Activated CD8-positive, alpha-beta memory T cell treated with anti-CD3 and anti-CD28 coated beads, Interleukin-2, amount 50 U/mL, for 4 hours (primary cell): ENCODE data around the gene CNTNAP5.

Experiments used
- DNase-seq: peaks from one replicate; pipeline ENCODE4 v3.0.0-alpha.2; 2020

Gene CNTNAP5

DNA sequence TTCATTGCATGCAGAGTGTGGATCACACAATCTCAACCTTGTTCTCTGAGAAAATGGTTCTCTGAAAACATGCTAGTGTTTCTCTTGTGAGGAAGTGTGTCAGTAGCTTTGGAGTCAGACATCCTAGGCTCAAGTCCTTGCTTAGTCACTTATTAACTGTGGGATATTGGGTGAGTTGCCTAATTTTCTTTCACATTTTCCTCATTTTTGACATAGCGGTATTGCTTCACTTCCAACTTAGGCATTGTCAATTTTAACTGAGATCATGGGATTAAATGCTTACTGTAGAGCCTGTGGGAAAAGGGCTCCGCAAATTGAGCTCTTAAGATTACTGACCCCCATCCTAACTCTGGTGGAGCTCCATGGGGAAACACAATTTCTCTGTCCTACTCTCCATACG, 622.2 kb downstream of the CNTNAP5 start:
- DNase-seq, result no peak

DNA sequence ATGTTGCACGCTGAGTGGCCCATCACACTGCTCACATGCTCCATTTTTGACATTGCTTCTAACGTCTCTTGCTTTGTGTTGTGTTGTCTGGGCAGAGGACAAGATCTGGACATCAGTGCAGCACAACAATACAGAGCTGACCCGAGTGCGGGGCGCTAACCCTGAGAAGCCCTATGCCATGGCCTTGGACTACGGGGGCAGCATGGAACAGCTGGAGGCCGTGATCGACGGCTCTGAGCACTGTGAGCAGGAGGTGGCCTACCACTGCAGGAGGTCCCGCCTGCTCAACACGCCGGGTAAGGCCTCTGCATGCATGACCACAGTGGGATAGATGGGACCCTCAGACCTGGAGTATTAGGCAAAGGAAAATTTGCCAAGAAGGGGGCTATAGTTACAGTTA, 622.6 kb downstream of the CNTNAP5 start:
- DNase-seq, result no peak

DNA sequence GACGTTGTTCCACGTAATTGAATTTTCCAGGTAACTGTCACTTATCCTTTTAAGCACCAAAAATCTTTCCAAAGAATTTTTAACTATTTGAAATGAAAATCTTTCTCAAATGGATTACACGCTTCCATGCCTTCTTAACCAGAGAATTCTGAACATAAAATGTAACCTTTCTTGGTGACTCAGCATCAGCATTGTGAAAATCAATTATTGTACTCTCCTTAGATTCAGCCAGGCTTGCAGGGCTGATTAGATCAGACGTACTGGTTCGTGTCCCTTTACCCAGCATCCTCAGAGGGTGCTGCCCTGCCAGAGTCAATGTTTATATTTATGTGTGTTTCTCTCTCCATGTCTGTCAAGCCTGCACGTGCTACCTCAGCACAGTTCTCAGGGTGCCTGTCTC, 623.9 kb downstream of the CNTNAP5 start:
- DNase-seq, result no peak

DNA sequence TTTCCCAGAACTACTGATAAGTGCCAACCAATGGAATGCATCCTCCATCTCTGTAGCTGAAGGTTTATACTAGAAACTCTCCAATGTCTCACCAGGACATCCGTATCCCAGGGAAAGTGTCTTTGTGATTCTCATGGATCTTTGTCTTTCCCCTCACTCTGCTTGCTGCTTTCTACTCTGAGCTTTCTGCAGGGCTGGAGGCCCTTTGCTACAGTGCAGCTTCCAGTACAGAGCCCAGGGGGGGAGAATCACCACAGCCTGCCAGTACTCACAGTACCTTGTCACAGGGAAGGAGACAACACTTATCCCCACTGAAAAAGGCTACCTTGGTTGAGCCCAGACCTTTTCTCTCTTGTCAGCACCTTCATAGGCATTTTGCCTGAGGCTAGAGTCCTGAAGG, 627.0 kb downstream of the CNTNAP5 start:
- DNase-seq, result no peak

DNA sequence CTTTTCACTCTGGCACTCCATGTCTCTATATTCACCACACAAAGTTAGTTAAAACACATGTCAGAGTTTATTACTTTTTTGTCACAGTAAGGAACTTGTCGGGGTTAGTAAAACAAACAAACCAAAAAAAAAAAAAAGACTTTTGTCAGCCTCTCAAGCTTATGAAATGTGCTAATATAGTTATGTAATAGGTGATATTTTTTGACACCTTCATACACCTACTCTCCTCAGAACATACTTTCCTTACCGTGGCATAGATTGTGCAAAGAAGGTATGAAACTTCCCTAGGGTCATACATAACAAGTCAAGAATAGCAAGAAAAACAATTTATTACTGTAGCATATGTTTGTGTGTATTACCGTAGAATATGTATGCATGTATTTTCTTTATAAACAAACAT, 633.3 kb downstream of the CNTNAP5 start:
- DNase-seq, result no peak

DNA sequence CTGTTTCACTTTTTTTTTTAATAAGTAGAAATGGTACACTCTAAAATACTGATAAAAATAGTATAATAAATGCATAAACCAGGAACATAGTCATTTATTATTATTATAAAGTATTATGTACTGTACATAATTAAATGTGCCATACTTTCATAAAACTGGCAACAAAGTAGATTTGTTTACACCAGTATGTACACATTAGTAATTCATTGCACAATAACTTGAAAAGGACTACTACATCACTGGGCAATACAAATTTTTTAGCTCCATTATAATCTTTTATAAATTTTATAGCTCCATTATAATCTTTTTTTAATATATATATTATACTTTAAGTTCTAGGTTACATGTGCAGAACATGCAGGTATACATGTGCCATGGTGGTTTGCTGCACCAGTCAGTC, 636.5 kb downstream of the CNTNAP5 start:
- DNase-seq, result no peak

DNA sequence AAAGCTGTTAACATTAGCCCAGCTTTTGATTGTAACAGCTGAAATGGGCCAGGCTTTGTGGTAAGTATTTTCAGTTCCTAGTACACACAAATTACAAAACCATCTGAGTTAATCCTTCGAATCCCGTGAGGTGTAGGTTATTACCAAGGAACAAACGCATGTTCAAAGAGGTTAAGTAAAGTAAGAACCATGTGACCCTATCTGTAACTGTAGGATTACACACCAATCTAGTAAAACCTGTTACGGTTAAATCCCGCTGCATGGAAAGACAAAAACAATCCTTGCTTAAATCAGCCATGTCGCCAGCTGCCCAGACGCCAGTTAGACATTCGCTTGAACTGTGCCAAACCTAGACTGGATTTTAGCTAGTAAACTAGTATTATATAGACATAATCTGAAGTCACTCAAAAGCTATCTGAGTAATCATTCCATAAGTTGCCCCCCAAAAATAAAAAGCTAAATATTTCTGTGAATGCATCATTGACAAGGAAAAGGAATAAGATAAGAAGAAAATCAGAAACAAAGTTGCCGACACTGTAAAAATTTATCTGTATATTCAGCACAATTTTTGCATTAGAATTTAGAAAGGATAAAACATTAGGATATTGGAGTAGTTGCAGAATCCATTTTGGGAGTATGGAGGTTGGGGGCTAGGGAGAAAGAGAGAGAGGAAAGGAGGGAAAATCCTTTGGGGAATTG, 638.0 kb downstream of the CNTNAP5 start:
- no peak for DNase-seq

DNA sequence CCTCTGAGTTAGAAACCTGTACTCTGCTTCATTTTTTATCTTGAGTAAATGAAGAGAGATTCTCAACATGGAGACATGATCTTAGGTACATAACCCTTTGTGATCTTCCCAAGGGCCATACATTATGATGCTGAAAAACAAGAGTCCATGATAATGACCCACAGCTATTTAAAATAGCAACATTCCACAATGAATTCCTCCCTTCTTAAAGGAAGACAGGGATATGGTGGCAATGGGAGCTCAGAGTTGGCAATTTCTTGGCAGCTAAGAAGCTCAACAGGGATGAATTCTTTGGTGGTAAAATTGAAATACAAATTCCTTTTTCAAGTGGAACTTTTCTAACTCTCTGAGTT, 638.5 kb downstream of the CNTNAP5 start:
- no peak for DNase-seq

DNA sequence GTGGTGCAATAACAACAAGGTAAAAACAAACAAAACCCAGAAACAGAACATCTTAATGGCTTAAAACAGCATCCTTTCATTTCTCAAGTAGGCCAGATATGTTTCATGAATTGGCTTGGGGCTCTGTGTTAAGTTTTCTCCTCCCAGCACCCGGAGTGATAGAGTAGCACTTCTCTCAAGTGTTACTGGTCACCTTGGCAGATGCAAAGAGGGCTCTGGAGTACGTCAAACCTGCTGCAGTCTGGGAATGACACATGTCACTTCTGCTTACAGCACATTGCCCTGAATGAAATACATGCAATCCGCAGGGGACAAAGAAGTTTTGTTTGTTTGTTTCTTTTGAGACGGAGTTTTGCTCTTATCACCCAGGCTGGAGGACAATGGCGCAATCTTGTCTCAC, 639.3 kb downstream of the CNTNAP5 start:
- DNase-seq, result no peak

DNA sequence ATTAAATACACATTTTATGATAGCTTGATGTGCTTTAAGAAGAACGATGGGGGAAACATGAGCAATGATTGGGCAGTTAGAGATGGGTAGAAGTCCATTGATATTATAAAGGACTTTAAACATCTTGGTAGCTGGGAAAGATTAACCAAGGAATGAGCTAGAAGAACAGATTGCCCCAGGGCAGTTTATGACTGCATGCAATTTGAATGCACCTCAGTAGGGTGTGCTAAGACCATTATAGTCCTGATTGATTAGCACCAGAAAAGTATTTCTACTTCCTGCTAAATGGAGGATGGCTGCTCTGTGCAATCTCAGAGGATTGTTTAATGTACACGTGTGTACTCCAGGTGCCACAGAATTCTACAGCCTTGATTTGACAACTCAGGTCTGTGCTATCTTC, 641.9 kb downstream of the CNTNAP5 start:
- no peak for DNase-seq

DNA sequence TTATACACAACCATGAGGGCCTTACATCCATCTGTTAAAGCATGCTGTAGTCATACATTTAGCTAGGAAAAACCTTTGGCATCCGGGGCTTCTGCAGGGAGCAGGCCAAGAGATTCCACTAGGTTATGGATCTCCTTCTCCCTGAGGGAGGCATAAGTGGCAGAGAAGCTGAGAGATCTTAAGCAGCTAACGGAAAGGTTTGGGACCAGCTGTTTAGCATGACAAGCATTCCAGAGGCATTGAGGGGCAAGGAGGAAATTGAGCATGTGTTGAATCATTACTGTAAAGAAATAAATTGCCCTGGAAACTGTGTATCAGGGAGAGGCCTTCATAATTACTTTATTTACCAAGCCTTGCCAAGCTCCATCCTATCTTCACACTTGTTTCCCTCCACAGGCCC, 643.1 kb downstream of the CNTNAP5 start:
- DNase-seq, result no peak

DNA sequence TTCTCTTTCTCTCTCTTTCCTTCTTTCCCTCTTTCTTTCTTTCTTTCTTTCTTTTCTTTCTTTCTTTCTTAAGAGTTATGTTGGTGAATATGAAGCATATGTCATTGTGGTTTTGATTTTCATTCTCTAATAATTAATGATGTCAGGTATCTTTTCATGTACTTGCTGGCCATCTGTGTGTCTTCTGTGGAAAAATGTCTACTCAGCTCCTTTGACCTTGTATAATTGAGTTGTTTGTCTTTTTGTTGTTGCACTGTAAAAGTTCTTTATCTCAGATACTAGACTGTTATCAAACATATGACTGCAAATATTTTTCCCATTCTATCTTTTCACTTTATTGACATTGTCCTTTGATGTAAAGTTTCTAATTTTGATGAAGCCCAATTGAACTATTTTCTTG, 645.1 kb downstream of the CNTNAP5 start:
- DNase-seq, result no peak

DNA sequence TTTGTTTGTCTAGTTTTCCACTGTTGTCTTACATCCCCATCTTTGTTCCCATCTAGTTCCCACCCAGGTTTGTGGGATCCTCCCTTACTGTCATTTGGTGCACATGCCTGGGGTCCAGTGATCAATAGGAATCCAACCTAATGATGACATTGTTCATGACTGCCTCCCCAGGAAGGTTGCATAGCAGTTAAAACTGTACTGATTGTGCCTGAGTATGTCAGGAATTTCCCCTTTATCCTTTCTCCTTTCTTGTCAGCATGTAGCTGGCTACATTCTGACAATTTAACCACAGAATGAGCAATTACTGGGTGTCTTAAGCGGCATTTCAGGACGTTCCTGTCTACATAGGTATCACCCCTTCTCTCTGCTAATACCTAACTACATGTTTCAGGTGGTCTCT, 653.0 kb downstream of the CNTNAP5 start:
- DNase-seq, result no peak

DNA sequence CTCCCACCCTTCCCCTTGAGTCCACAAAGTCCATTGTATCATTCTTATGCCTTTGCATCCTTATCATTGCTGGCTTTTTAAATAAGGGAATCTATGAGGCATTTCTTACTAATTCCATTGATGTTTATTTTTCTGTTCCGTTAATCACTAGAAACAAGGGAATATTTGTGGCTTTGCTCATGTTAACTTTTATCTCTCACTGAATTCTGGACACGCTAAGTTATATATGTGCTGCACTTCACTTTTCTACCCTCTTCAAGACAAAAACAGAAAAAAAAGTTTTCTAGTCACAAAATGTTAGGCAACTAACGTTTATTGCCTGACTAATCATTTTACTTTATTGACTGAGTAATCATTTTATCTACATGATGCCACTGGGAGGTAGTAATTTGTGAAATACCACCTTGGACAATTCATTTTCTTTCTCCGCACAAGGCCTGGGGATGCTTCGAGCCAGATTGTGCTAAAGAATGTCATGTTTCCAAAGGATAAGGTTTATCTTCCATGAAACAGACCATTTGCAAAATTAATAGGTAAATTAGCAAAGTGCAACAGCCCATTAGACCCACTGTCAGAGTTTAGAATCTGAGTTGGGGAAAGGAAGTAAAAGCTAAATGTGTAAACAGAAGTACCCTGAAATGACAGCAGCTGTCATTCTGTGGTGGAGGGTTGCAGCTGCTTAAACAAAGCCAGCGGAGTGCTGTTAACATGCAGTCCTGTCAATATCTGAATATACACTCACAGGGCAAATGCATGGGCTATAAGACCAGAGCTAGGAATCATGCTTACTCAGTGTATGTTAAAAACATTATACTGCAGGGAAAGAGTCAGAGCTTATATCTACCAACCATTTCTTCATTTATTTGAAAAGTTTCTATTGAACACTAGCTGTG, 658.7 kb downstream of the CNTNAP5 start:
- no peak for DNase-seq

DNA sequence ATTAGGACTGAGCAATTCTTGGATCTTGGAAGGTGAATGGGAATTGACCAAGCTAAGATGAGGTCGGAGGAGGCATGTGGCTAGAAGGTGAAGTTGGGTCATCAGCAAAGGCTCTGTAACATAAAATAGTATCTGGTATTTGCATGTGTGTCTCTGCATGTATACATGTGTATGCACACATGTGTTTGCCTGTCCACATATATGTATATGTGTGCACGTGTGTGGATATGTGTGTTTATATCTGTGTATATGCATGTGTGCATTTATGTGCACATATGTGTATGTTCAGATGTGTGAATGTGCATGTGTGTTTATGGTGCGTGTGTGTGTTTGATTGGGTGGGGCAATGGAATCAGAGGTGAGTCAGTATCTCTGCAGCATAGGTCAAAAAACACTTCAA, 664.3 kb downstream of the CNTNAP5 start:
- no peak for DNase-seq

DNA sequence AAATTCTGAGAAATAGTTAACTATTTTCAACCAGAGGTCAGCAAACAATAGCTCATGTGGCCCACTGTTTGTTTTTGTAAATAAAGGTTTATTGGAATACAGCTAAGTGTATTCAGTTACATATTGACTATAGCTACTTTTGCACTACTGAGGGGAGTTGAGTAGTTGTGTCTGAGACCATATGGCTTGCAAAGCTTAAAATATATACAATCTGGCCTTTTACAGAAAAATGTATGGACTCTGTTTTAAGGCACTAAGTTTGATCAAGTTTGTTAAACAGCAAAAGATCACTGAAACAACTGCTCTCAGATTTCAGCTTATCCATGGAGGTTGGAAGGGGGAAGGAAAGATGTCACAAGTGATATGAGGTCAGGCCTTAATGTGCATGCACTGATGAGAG, 667.1 kb downstream of the CNTNAP5 start:
- no peak for DNase-seq

DNA sequence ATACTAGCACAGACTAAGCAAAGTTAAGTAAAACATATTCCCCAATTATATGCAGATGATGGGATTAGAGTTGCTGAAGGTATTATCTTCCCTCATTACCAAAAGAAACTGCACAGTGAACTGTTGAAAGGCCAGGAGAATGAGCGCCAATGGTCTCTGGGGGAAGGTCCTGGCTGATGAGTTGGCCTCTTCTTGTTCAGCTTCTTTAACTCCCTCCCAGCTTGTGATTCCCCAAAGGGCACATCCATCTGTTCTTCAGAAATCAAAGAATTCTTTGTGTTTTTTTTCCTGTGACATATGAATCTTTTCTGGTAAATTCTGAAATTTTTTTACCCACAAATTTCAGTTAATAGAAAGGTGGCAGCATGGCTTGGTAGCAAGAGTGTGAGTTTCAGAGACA, 667.6 kb downstream of the CNTNAP5 start:
- DNase-seq, result no peak

DNA sequence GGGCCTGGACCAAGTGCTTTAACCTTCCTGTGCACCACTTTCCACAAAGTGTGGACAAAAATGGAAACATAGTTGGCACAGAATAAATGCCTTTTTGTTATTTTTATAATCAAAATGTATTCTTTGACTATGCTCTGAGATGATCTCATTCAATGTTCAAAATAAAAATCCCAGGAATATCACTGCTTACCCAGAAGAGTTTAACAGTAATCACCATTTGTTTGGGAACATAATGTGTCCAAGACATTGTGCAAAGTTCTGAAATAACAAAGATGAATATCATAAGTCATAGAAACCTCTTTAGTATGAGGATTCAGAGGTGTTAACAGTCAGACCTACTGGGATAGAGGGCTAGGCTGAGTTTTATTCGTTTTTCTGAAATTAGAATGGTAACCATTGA, 668.1 kb downstream of the CNTNAP5 start:
- no peak for DNase-seq

DNA sequence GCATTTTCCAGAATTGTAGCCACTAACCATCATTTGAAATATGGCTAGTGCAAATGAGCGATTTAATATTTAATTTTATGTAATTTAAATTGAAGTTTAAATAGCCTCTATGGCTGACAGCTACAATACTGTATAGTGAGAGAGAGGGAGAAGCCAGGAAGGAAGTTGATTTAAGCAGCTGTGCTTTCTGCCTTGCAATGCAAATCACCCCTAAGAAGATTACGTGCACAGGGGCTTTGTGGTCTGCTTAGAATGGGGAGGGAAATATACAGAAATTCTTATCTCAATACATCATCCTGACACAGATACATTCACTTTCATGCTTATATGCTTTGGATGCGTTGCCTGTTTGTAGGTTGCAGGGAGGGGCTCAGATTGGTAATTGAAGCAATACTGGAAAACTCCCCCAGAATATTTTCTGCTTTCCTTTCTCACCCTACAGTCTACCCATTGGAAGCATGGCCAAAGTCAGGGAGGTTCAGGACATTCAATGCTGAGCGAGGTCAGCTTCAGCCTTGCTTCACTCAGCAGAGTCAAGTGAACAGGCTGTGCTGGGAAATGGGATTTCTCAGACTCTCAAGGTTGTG, 674.0 kb downstream of the CNTNAP5 start:
- no peak for DNase-seq

DNA sequence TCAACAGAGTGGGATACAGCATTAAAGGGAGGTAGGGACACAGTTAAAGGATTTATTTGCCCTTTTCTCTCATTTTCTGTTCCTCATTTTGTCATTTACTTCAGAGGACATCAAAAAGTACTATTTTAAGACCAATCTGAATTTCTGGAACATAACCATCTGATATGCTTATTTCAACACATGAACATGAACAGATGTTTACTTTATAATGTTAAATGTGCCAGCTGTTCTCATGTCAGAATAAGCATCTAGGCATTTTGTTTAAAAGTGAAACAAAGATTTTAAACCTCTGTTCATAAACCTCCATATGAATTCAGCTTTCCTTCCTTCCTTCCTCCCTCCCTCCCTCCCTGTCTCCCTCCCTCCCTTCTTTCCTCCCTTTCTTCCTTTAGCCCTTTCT, 677.7 kb downstream of the CNTNAP5 start:
- DNase-seq, result no peak

DNA sequence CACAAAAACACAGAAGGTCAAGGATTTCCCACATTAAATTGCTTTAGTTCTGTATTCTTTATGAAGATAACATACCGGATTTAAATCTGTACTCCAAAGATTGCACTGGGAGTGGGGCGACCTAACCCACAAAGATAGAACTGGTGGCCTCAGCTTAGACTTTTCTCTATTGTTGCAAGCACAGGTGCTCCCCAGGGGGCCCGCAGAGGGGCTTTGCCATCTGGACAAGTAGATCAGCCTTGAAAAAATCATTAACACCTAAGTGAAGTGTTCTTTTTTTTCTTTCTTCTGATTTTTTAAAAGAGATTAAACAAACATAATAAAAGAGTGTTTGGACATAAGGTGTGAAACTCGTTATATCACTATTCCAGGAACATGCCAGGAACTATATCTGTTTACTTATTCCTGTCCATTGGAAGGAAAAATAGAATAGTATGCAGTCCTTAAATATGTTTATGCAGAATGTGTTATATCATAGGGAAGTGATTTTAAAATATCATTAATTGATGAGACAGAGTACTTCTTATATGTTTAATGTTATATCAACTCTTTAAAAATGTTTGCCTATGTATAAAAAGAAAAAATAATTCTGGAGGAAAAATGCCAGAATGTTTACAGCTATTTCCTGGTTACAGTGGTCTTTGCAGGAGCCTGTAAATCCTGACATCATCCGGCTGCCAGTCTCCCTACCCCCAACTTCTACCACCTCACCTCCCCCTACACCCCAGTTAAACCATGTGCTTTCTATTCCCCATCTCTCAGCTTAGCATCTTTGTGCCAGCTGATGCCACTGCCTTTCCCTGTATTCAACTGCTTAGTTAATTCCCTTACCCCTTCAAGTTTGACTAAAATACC, 679.2 kb downstream of the CNTNAP5 start:
- no peak for DNase-seq

DNA sequence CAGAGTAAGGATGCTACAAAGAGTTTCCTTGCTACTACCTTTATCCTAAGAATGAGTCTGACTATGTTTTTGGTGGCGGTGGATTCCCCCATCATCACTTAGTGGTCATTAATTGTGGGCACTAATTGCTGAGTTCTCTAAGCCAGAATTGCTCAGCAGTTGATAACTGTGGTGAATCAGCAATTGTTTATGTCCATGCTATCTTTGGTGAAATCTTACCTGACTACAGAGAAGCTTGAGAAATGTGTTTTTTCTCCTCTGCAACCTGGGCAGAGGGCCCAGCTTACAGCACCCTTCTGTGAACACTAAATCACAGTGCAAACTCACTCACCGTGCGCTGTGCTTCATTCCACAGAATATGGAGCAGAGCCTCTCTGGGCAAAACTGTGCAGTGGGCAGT, 683.6 kb downstream of the CNTNAP5 start:
- no peak for DNase-seq

DNA sequence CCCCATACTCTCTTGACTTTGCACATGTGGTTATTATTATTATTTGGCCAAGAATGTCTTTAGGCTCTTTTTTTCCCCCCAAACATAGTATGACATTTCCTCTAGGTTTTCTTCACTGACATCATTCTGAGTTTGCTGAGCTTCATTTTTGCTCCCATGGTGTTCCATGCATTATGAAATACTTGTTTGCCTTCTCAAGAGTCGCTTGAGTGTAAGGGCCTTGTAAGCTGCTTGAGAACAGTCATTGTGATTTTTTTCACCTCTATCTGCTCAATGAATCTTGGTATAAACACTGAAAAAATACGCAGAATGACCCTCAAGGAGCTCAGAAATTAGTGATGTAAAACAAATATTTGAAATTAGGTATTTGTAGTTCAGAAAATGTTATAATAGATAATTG, 688.9 kb downstream of the CNTNAP5 start:
- DNase-seq, result no peak
